Chondrocyte (in vitro differentiated cells): ENCODE measurements around the gene CDR2. TPM values are rescaled to one million over a fixed set of nuclear protein-coding genes. Genes with fewer than 3 reads are reported as not detected.
"Not testable (repeated sequence)": the region's sequence is repeated elsewhere in the genome, so short reads cannot be mapped to it uniquely, and the experiment has no call there.

Experiments used
- DNase-seq: peaks from one replicate; pipeline ENCODE4 v3.0.0; 2021; ENCODE audit warnings: mixed read lengths, low spot score
- H3K27ac Mint-ChIP-seq: one replicate; pipeline ENCODE4 v1.8.0; 2021; ENCODE audit warnings: mild to moderate bottlenecking, moderate library complexity, mixed read lengths; ENCODE audit not compliant: unreplicated experiment
- H3K27me3 Mint-ChIP-seq: 2 replicates; pipeline ENCODE4 v1.8.0; 2021; ENCODE audit warnings: low read depth, mixed read lengths
- H3K36me3 Mint-ChIP-seq: 2 replicates; pipeline ENCODE4 v1.8.0; 2021; ENCODE audit warnings: low read depth, mixed read lengths
- H3K4me1 Mint-ChIP-seq: 2 replicates; pipeline ENCODE4 v1.8.0; 2021; ENCODE audit warnings: low read depth, mild to moderate bottlenecking, mixed read lengths
- H3K4me3 Mint-ChIP-seq: one replicate; pipeline ENCODE4 v1.8.0; 2021; ENCODE audit warnings: mild to moderate bottlenecking, moderate library complexity, mixed read lengths; ENCODE audit not compliant: unreplicated experiment
- H3K9me3 Mint-ChIP-seq: 2 replicates; pipeline ENCODE4 v1.8.0; 2021; ENCODE audit warnings: low read depth, mixed read lengths
- total RNA-seq: library from RNA; stranded (reverse); gene quantifications from 3 replicates; pipeline ENCODE4 v1.2.1, GENCODE V29; 2021
- TF ChIP-seq, protein P1 (sequence below): fragments of 200-600 bp; sonication (generic); IDR thresholded peaks from 2 replicates; pipeline ENCODE4 v1.5.0; 2021; ENCODE audit warnings: antibody characterized with exemption, mild to moderate bottlenecking, moderate library complexity

The CDR2 gene
- total RNA-seq, 1 donor from 2014 or later, result 46.1 TPM

- peaks cover 60% of the 10 kb centered on the region for H3K4me1 Mint-ChIP-seq
- H3K36me3 Mint-ChIP-seq, result peaks cover 2% of the 10 kb centered on the region
- H3K4me3 Mint-ChIP-seq, result peak overlapping the region; percentile 96
- TF ChIP-seq, protein P1, sequence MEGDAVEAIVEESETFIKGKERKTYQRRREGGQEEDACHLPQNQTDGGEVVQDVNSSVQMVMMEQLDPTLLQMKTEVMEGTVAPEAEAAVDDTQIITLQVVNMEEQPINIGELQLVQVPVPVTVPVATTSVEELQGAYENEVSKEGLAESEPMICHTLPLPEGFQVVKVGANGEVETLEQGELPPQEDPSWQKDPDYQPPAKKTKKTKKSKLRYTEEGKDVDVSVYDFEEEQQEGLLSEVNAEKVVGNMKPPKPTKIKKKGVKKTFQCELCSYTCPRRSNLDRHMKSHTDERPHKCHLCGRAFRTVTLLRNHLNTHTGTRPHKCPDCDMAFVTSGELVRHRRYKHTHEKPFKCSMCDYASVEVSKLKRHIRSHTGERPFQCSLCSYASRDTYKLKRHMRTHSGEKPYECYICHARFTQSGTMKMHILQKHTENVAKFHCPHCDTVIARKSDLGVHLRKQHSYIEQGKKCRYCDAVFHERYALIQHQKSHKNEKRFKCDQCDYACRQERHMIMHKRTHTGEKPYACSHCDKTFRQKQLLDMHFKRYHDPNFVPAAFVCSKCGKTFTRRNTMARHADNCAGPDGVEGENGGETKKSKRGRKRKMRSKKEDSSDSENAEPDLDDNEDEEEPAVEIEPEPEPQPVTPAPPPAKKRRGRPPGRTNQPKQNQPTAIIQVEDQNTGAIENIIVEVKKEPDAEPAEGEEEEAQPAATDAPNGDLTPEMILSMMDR, result no peak
- H3K27me3 Mint-ChIP-seq, result no peaks in the 10 kb centered on the region
- DNase-seq, result no peak
- no peaks in the 10 kb centered on the region for H3K9me3 Mint-ChIP-seq
- H3K27ac Mint-ChIP-seq, result peak overlapping the region; percentile 94
These were observed 1.3 kb downstream of the CDR2 start for GRCh38 chr16:22372882-22373661.

GRCh38 chr16:22370038-22370820 is 4.2 kb downstream of the CDR2 start:
- no peaks in the 10 kb centered on the region for H3K27me3 Mint-ChIP-seq
- peaks cover 77% of the 10 kb centered on the region for H3K4me1 Mint-ChIP-seq
- no peak for DNase-seq

GRCh38 chr16:22369221-22369811 is 5.1 kb downstream of the CDR2 start:
- Mint-ChIP-seq H3K4me1 (peaks cover 81% of the 10 kb centered on the region), H3K27ac (peak overlapping the region; percentile 70), H3K27me3 (no peaks in the 10 kb centered on the region), H3K9me3 (peaks cover 2% of the 10 kb centered on the region), H3K4me3 (no peak overlapping the region), H3K36me3 (peaks cover 9% of the 10 kb centered on the region)
- TF ChIP-seq, protein P1, result no peak
- DNase-seq, result no peak

More at GRCh38 chr16:22370038-22370820, 4.2 kb downstream of the CDR2 start:
- peak overlapping the region; percentile 85 for H3K27ac Mint-ChIP-seq
- H3K36me3 Mint-ChIP-seq, result peaks cover 4% of the 10 kb centered on the region
- no peak overlapping the region for H3K4me3 Mint-ChIP-seq
- TF ChIP-seq, protein P1, result no peak
- peaks cover 2% of the 10 kb centered on the region for H3K9me3 Mint-ChIP-seq

DNA sequence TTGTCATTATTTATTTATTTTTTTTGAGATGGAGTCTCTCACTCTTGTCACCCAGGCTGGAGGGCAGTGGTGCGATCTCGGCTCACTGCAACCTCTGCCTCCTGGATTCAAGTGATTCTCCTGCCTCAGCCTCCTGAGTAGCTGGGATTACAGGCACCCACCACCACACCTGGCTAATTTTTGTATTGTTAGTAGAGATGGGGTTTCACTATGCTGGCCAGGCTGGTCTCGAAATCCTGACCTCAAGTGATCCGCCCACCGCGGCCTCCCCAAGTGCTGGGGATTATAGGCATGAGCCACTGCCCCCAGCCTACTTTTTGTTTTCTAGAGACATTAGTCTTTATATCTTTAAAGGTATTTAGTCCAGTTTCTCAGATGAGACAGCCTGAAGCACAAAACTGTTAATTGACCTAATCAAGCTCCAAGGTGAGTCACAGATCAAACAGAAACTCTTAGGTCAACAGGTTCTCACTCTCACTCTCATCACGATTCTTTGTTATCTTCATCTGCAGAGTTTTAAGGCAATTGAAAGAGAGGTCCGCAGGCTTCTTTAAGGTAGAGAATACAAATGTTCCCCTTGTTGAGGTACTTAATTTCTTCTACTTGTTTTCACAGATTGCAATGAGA is 6.1 kb downstream of the CDR2 start:
- not testable (repeated sequence) for H3K9me3 Mint-ChIP-seq, DNase-seq, H3K27me3 Mint-ChIP-seq, H3K4me3 Mint-ChIP-seq
- H3K36me3 Mint-ChIP-seq, result peaks cover 16% of the 10 kb centered on the region
- H3K27ac Mint-ChIP-seq, result peak overlapping the region; percentile 70
- peaks cover 84% of the 10 kb centered on the region for H3K4me1 Mint-ChIP-seq

DNA sequence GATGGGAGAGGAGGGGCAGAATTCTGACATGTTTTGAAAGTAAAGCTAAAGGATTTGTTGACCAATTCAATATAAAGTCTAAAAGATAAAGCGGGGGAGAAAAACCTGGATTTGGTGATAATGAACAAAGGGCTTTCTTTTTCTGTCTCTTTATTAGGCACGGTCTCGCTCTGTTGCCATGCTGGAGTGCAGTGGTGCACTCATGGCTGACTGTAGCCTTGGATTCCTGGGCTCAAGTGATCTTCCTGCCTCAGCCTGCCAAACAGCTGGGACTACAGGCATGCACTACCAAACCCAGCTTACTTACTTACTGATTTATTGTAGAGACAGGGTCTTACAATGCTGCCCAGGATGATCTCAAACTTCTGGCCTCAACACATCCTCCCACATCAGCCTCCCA is 7.5 kb downstream of the CDR2 start:
- Mint-ChIP-seq H3K36me3 (peaks cover 20% of the 10 kb centered on the region), H3K4me1 (peaks cover 70% of the 10 kb centered on the region), H3K27me3 (no peaks in the 10 kb centered on the region), H3K9me3 (peaks cover 2% of the 10 kb centered on the region), H3K27ac (no peak overlapping the region), H3K4me3 (no peak overlapping the region)
- TF ChIP-seq, protein P1, result no peak
- no peak for DNase-seq
